ENCODE data around the gene GALNT2.

The GALNT2 gene

DNA sequence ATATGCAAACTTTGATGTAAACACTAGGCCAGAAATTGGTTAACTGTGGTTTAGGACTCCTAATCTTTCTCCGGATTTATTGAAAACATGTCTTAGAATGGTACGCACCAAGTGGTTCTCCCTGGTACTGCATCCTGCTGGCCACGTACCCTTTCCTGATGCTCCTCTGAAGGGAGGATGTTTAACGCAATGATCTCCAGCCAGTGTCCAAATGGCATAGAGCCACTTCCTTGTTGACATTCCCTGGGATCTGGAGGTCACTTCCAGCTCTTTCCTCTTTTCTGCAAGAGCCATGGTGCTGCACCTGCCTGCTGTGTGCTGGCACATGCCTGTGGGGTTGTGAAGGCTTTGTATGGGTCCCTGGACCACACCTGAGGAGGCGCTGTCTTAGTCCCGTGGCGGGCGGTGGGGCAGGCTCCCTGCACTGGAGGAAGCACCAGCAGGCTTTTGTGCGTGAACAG lies 53.9 kb downstream of the GALNT2 start:
- TF ChIP-seq ZNF274 (IDR thresholded peaks at IDR 0.05; ENCODE audit: low read depth, low read length) (no peak), YY1 (IDR thresholded peaks at IDR 0.05; ENCODE audit: insufficient read depth, insufficient read length) (no peak), SUZ12 (IDR thresholded peaks at IDR 0.05; ENCODE audit: extremely low read depth, insufficient read depth, insufficient read length) (no peak)
- no peak overlapping the region for H3K4me3 ChIP-seq (ENCODE audit: insufficient read length, low read depth)
- no peak for DNase-seq (ENCODE audit: low read depth, low spot score)
- H3K27me3 ChIP-seq (ENCODE audit: insufficient read depth, insufficient read length): no peaks in the 10 kb centered on the region
- H3K36me3 ChIP-seq (ENCODE audit: insufficient read depth, insufficient read length, low read length): peaks cover 12% of the 10 kb centered on the region
- no peaks in the 10 kb centered on the region for H3K9me3 ChIP-seq (ENCODE audit: insufficient read depth, low read length)
- no peak overlapping the region for H3K9ac ChIP-seq (ENCODE audit: insufficient read length, low read depth)
- H3K4me1 ChIP-seq (ENCODE audit: insufficient read depth, insufficient read length): peaks cover 8% of the 10 kb centered on the region

DNA sequence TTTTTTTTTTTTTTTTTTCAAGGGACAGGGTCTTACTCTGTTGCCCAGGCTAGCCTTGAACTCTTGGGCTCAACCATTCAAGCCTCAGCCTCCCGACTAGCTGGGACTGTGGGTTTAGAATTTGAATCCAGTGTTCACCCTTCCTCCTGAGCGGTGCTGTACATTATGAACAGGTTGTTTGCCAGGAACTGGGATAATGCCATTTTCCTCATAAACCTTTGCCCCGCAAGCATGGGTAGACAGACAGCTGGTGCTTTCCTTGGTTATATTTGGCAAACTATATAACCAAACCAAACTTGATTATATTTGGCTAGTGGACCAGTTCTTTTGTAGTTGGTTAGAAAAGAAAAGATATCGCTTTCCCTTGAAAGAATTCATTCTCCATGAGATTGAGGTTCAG lies 54.9 kb downstream of the GALNT2 start:
- Histone ChIP-seq H3K9me3 (ENCODE audit: insufficient read depth, low read length) (no peaks in the 10 kb centered on the region), H3K4me1 (ENCODE audit: insufficient read depth, insufficient read length) (peaks cover 12% of the 10 kb centered on the region), H3K27me3 (ENCODE audit: insufficient read depth, insufficient read length) (no peaks in the 10 kb centered on the region), H3K4me3 (ENCODE audit: insufficient read length, low read depth) (no peak overlapping the region), H3K9ac (ENCODE audit: insufficient read length, low read depth) (no peak overlapping the region), H3K36me3 (ENCODE audit: insufficient read depth, insufficient read length, low read length) (peaks cover 12% of the 10 kb centered on the region)
- DNase-seq (ENCODE audit: low read depth, low spot score): no peak
- no peak for TF ChIP-seq YY1 (IDR thresholded peaks at IDR 0.05; ENCODE audit: insufficient read depth, insufficient read length)
- no peak for TF ChIP-seq ZNF274 (IDR thresholded peaks at IDR 0.05; ENCODE audit: low read depth, low read length)
- TF ChIP-seq SUZ12 (IDR thresholded peaks at IDR 0.05; ENCODE audit: extremely low read depth, insufficient read depth, insufficient read length): no peak

DNA sequence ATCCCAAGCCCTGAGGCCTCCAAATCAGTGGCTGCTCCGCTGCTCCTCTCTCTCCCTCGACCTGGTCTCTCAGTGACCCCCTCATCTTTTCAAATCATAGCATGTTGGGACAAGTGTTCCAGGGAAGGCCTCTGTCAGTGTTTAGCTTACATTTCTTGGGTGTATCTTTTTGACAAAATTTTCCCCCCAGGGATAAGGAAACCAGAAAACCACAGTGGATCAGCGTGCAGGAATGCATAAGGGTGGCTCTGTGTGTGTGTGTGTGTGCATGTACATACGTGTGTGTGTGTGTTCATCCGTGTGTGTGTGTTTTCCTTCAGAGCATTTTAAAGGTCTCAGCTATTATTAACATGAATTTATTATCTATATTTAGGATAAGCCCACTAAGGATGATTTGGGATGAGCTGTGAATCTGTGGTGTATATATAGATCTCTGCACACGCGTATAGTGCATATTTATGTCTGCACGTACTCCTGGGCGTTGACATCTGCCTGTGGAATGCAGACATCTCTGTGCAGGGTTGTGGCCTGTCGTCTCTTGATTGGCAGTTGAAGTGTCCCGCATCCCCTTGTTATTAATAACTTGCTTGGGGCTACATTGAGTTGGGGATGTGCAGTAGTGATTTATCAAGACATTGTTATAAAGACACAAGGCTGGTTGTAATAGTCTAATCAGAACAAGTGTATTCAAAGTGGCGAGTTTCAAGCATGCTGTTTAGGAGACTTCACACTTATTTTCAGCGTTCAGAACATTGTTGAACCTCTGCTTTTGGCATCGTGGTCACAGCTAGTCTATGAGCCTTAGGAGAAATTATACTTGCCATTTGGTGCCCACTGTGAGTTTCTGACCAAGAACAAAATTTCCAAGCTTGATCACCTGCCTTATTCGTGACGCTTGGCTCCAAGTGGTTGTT lies 55.6 kb downstream of the GALNT2 start:
- Histone ChIP-seq H3K27me3 (ENCODE audit: insufficient read depth, insufficient read length) (no peaks in the 10 kb centered on the region), H3K4me1 (ENCODE audit: insufficient read depth, insufficient read length) (peaks cover 13% of the 10 kb centered on the region), H3K4me3 (ENCODE audit: insufficient read length, low read depth) (no peak overlapping the region), H3K9me3 (ENCODE audit: insufficient read depth, low read length) (no peaks in the 10 kb centered on the region), H3K9ac (ENCODE audit: insufficient read length, low read depth) (no peak overlapping the region), H3K36me3 (ENCODE audit: insufficient read depth, insufficient read length, low read length) (peaks cover 12% of the 10 kb centered on the region)
- TF ChIP-seq SUZ12 (IDR thresholded peaks at IDR 0.05; ENCODE audit: extremely low read depth, insufficient read depth, insufficient read length) (no peak), ZNF274 (IDR thresholded peaks at IDR 0.05; ENCODE audit: low read depth, low read length) (no peak), YY1 (IDR thresholded peaks at IDR 0.05; ENCODE audit: insufficient read depth, insufficient read length) (no peak)
- DNase-seq (ENCODE audit: low read depth, low spot score): no peak

DNA sequence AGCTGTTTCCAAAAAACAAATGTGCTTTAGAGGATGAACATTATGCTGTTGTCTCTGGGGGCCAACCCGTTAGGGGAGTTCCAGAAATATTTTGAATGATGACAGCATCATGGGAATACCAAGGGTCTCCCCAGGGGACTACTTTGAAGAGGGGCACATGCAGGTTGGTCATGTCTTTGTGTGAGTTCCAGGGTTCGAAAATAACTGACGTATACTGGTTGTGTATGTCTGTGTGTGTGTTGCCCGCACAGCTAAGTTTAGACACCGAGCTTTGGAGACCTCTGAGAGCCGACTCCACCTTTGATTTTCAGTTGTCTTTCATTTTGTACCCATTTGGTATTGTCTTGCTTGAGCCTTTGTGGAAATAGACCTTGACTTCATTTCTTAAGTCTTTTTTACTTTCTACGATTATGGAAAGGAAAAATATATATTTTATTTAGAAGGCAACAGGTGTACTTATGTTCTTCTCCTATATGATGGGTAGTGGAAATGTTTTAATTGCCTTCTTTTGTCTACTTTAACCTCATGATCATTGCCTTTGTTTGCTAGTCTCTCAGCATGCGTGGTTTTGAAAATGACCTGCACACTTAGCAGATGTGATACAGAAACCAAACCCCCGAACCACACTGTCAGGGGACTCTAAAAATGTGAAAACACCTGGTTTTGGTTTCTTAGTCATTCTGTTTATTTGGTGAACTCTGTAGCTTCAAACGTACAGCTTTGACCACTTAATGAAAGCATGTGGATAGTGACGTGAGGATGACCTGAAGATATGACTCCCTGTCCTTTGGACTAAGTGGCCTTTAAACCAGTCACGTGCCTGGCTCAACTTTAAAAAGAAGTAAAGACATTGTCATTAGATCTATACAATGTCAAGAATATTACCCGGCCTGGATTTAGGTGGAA lies 56.5 kb downstream of the GALNT2 start:
- TF ChIP-seq YY1 (IDR thresholded peaks at IDR 0.05; ENCODE audit: insufficient read depth, insufficient read length): no peak
- TF ChIP-seq ZNF274 (IDR thresholded peaks at IDR 0.05; ENCODE audit: low read depth, low read length): no peak
- TF ChIP-seq SUZ12 (IDR thresholded peaks at IDR 0.05; ENCODE audit: extremely low read depth, insufficient read depth, insufficient read length): no peak
- Histone ChIP-seq H3K4me1 (ENCODE audit: insufficient read depth, insufficient read length) (peaks cover 16% of the 10 kb centered on the region), H3K27me3 (ENCODE audit: insufficient read depth, insufficient read length) (no peaks in the 10 kb centered on the region), H3K4me3 (ENCODE audit: insufficient read length, low read depth) (no peak overlapping the region), H3K9me3 (ENCODE audit: insufficient read depth, low read length) (no peaks in the 10 kb centered on the region), H3K9ac (ENCODE audit: insufficient read length, low read depth) (no peak overlapping the region), H3K36me3 (ENCODE audit: insufficient read depth, insufficient read length, low read length) (peaks cover 12% of the 10 kb centered on the region)
- DNase-seq (ENCODE audit: low read depth, low spot score): no peak

- no peak overlapping the region for H3K9ac ChIP-seq (ENCODE audit: insufficient read length, low read depth)
- H3K36me3 ChIP-seq (ENCODE audit: insufficient read depth, insufficient read length, low read length): peaks cover 12% of the 10 kb centered on the region
- H3K4me3 ChIP-seq (ENCODE audit: insufficient read length, low read depth): no peak overlapping the region
- no peaks in the 10 kb centered on the region for H3K9me3 ChIP-seq (ENCODE audit: insufficient read depth, low read length)
- no peak for DNase-seq (ENCODE audit: low read depth, low spot score)
- TF ChIP-seq SUZ12 (IDR thresholded peaks at IDR 0.05; ENCODE audit: extremely low read depth, insufficient read depth, insufficient read length) (no peak), YY1 (IDR thresholded peaks at IDR 0.05; ENCODE audit: insufficient read depth, insufficient read length) (no peak), ZNF274 (IDR thresholded peaks at IDR 0.05; ENCODE audit: low read depth, low read length) (no peak)
- peaks cover 16% of the 10 kb centered on the region for H3K4me1 ChIP-seq (ENCODE audit: insufficient read depth, insufficient read length)
- H3K27me3 ChIP-seq (ENCODE audit: insufficient read depth, insufficient read length): no peaks in the 10 kb centered on the region
These were observed 57.4 kb downstream of the GALNT2 start for GRCh38 chr1:230124186-230125128.

DNA sequence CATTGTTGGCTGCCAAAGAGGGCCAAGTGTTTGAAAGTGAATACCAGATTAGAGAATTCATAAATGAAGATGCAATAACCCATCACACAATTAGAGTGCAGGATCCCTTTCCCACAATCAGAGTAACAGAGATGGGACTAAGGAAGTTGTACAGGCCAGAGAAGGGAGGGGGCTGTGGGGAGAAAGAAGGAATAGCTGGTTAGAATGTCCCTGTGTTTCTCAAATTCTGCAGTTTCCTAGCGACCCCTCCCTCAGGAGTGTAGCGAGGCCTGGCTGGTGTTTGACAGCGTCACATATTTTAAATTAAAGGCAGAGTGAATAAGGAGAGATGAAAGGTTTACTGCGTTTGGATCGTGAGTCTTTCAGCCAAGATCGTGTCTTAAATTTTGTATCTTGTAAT lies 58.1 kb downstream of the GALNT2 start:
- DNase-seq (ENCODE audit: low read depth, low spot score): no peak
- H3K9ac ChIP-seq (ENCODE audit: insufficient read length, low read depth): no peak overlapping the region
- H3K27me3 ChIP-seq (ENCODE audit: insufficient read depth, insufficient read length): no peaks in the 10 kb centered on the region
- no peak for TF ChIP-seq ZNF274 (IDR thresholded peaks at IDR 0.05; ENCODE audit: low read depth, low read length)
- TF ChIP-seq SUZ12 (IDR thresholded peaks at IDR 0.05; ENCODE audit: extremely low read depth, insufficient read depth, insufficient read length): no peak
- TF ChIP-seq YY1 (IDR thresholded peaks at IDR 0.05; ENCODE audit: insufficient read depth, insufficient read length): no peak
- H3K4me1 ChIP-seq (ENCODE audit: insufficient read depth, insufficient read length): peaks cover 20% of the 10 kb centered on the region
- H3K9me3 ChIP-seq (ENCODE audit: insufficient read depth, low read length): no peaks in the 10 kb centered on the region
- H3K4me3 ChIP-seq (ENCODE audit: insufficient read length, low read depth): no peak overlapping the region
- peaks cover 17% of the 10 kb centered on the region for H3K36me3 ChIP-seq (ENCODE audit: insufficient read depth, insufficient read length, low read length)
